Vagina (tissue), 2 donors: Measurements from ENCODE around the gene TOX2. TPM values are rescaled to one million over a fixed set of nuclear protein-coding genes. Genes with fewer than 3 reads are reported as not detected.

ENCODE experiments used
- DNase-seq, 2 donors: peaks; one replicate each; pipeline ENCODE4 v3.0.0-alpha.2; 2017; ENCODE audit errors: extremely low spot score in 2 of 2
- H3K27ac ChIP-seq: fragments of 200-600 bp; sonication (generic); one replicate; pipeline ENCODE4 v1.5.1; 2019
- H3K27me3 ChIP-seq: fragments of 200-600 bp; sonication (generic); one replicate; pipeline ENCODE4 v1.5.1; 2019
- H3K36me3 ChIP-seq, 2 donors: fragments of 200-600 bp; sonication (generic); one replicate each; pipeline ENCODE4 v1.5.1; 2017 to 2019
- H3K4me1 ChIP-seq: fragments of 200-600 bp; sonication (generic); one replicate; pipeline ENCODE4 v1.5.1; 2019
- H3K4me3 ChIP-seq, 2 donors: fragments of 200-600 bp; sonication (generic); 1 replicate in 1 of 2; 2 replicates in 1 of 2; pipeline ENCODE4 v1.5.1; 2016 to 2019
- H3K9me3 ChIP-seq: fragments of 200-600 bp; sonication (generic); one replicate; pipeline ENCODE4 v1.5.1; 2019
- POLR2A ChIP-seq, 2 donors: fragments of 450-650 bp; IDR thresholded peaks; one replicate each; pipeline ENCODE4 v1.6.1; 2017; ENCODE audit warnings: antibody characterized with exemption in 2 of 2, mild to moderate bottlenecking in 2 of 2, moderate library complexity in 2 of 2
- POLR2AphosphoS5 ChIP-seq, 2 donors: sonication (generic); formaldehyde crosslinking; IDR thresholded peaks; one replicate each; pipeline ENCODE4 v1.9.0; 2017; ENCODE audit warnings: antibody characterized with exemption in 2 of 2, mild to moderate bottlenecking in 2 of 2, low read depth in 1 of 2; ENCODE audit not compliant: insufficient read depth in 1 of 2
- intact Hi-C: fragments of 100-400 bp; cut with DNase I; formaldehyde crosslinking; loops from one replicate; pipeline ENCODE4 v1.15.1; 2023
- total RNA-seq: library from RNA; depleted of rRNA; stranded (reverse); fragments of >200 nt; gene quantifications from one replicate; pipeline ENCODE4 v1.2.3, GENCODE V29; 2016
- TF ChIP-seq, protein P1 (sequence below), 3 experiments: fragments of 450-650 bp in 2 of 3; fragments of 200-600 bp in 1 of 3; sonication (generic) in 1 of 3; IDR thresholded peaks; one replicate each; pipeline ENCODE4 v1.5.1; 2017 to 2019; ENCODE audit warnings: antibody characterized with exemption in 3 of 3, mild to moderate bottlenecking in 2 of 3, moderate library complexity in 2 of 3

TOX2 gene
- total RNA-seq, 1 donor from 2014 or later, result 5.2 TPM

GRCh38 chr20:43923917-43924316 is 9.3 kb downstream of the TOX2 start:
- intact Hi-C loops, result no loop called here

GRCh38 chr20:43925215-43925614 is 10.6 kb downstream of the TOX2 start:
- H3K27me3 ChIP-seq, result no peaks in the 10 kb centered on the region
- H3K9me3 ChIP-seq, result no peaks in the 10 kb centered on the region
- no peak overlapping the region for H3K27ac ChIP-seq
- intact Hi-C loops, result no loop called here
- no peaks in the 10 kb centered on the region for H3K36me3 ChIP-seq
- DNase-seq, result no peak
- H3K4me3 ChIP-seq, result no peak overlapping the region
- no peaks in the 10 kb centered on the region for H3K4me1 ChIP-seq
- TF ChIP-seq POLR2A (IDR thresholded peaks at IDR 0.05), result no peak
- TF ChIP-seq, protein P1, sequence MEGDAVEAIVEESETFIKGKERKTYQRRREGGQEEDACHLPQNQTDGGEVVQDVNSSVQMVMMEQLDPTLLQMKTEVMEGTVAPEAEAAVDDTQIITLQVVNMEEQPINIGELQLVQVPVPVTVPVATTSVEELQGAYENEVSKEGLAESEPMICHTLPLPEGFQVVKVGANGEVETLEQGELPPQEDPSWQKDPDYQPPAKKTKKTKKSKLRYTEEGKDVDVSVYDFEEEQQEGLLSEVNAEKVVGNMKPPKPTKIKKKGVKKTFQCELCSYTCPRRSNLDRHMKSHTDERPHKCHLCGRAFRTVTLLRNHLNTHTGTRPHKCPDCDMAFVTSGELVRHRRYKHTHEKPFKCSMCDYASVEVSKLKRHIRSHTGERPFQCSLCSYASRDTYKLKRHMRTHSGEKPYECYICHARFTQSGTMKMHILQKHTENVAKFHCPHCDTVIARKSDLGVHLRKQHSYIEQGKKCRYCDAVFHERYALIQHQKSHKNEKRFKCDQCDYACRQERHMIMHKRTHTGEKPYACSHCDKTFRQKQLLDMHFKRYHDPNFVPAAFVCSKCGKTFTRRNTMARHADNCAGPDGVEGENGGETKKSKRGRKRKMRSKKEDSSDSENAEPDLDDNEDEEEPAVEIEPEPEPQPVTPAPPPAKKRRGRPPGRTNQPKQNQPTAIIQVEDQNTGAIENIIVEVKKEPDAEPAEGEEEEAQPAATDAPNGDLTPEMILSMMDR (IDR thresholded peaks at IDR 0.05), result no peak
- TF ChIP-seq POLR2AphosphoS5 (IDR thresholded peaks at IDR 0.05; ENCODE audit: insufficient read depth in 1 of 2, low read depth in 1 of 2), result no peak

More at GRCh38 chr20:43923917-43924316, 9.3 kb downstream of the TOX2 start:
- H3K27me3 ChIP-seq, result no peaks in the 10 kb centered on the region
- H3K4me1 ChIP-seq, result no peaks in the 10 kb centered on the region
- H3K9me3 ChIP-seq, result no peaks in the 10 kb centered on the region
- no peak overlapping the region for H3K4me3 ChIP-seq
- DNase-seq, result no peak
- no peak overlapping the region for H3K27ac ChIP-seq
- no peaks in the 10 kb centered on the region for H3K36me3 ChIP-seq
- TF ChIP-seq POLR2A (IDR thresholded peaks at IDR 0.05) (no peak), POLR2AphosphoS5 (IDR thresholded peaks at IDR 0.05; ENCODE audit: insufficient read depth in 1 of 2, low read depth in 1 of 2) (no peak)
- TF ChIP-seq, protein P1 (IDR thresholded peaks at IDR 0.05), result no peak

DNA sequence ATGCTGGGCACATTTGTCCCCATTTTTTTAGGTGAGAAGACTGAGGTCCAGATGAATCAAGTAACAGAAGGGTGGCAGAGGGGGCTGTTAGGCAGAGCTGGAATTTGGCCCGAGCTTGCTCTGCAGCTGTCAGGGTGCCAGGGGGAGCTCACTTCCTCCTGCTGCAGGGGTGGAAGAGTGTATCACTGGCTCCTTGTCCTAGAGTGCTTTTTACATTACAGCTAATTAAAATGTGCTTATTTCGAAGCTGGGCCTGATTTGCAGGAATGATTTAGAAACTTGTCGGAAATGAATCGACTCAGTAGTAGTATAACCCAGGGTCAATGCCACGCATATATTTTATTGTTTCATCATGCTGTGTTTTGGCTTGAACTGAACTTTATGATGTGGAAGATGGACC is 11.1 kb downstream of the TOX2 start:
- Histone ChIP-seq H3K27me3 (no peaks in the 10 kb centered on the region), H3K9me3 (no peaks in the 10 kb centered on the region), H3K4me3 (no peak overlapping the region), H3K36me3 (no peaks in the 10 kb centered on the region), H3K27ac (no peak overlapping the region), H3K4me1 (no peaks in the 10 kb centered on the region)
- TF ChIP-seq POLR2A (IDR thresholded peaks at IDR 0.05) (no peak), POLR2AphosphoS5 (IDR thresholded peaks at IDR 0.05; ENCODE audit: insufficient read depth in 1 of 2, low read depth in 1 of 2) (no peak)
- TF ChIP-seq, protein P1 (IDR thresholded peaks at IDR 0.05), result no peak
- no peak for DNase-seq
- intact Hi-C loops, result no loop called here

- Histone ChIP-seq H3K36me3 (no peaks in the 10 kb centered on the region), H3K27me3 (no peaks in the 10 kb centered on the region), H3K27ac (no peak overlapping the region), H3K9me3 (no peaks in the 10 kb centered on the region), H3K4me3 (no peak overlapping the region), H3K4me1 (no peaks in the 10 kb centered on the region)
- intact Hi-C loops, result no loop called here
- no peak for DNase-seq
- TF ChIP-seq POLR2AphosphoS5 (IDR thresholded peaks at IDR 0.05; ENCODE audit: insufficient read depth in 1 of 2, low read depth in 1 of 2), result no peak
- TF ChIP-seq, protein P1 (IDR thresholded peaks at IDR 0.05), result no peak
- TF ChIP-seq POLR2A (IDR thresholded peaks at IDR 0.05), result no peak
Measured at GRCh38 chr20:43926287-43927050, 11.8 kb downstream of the TOX2 start.

DNA sequence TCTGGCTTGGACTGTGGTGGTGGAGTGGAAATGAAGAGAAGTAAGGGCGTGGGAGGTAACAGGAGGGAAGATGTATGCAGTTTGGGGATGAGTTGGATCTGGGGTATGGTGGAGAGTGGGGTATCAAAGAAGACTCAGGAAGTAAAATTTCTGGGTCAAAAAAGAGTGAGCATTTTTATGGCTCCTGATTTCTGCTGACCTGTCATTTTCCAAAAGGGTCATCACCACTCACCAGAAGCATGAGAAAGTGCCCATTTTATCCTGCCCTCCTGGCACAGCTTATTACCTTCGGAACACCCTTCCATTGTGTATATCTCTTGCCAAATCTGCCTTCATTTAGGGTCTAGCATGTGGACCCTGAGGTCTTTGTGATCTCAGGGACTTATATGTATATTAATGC is 17.3 kb downstream of the TOX2 start:
- DNase-seq, result no peak
- no peak overlapping the region for H3K4me3 ChIP-seq
- no peak overlapping the region for H3K27ac ChIP-seq
- TF ChIP-seq POLR2A (IDR thresholded peaks at IDR 0.05), result no peak
- TF ChIP-seq, protein P1 (IDR thresholded peaks at IDR 0.05), result no peak
- no peak for TF ChIP-seq POLR2AphosphoS5 (IDR thresholded peaks at IDR 0.05; ENCODE audit: insufficient read depth in 1 of 2, low read depth in 1 of 2)
- no peaks in the 10 kb centered on the region for H3K9me3 ChIP-seq
- no peaks in the 10 kb centered on the region for H3K36me3 ChIP-seq
- H3K27me3 ChIP-seq, result no peaks in the 10 kb centered on the region
- H3K4me1 ChIP-seq, result no peaks in the 10 kb centered on the region
- intact Hi-C loops, result no loop called here
